ENCODE results near the gene AMN1. TPM values are rescaled to one million over a fixed set of nuclear protein-coding genes. Genes with fewer than 3 reads are reported as not detected.

AMN1 gene
- total RNA-seq, 1 experiment from 2014 or later: 9.6 TPM

GRCh38 chr12:31752450-31752849 is 23.6 kb upstream of the AMN1 start:
- Mint-ChIP-seq H3K9me3 (peaks cover 10 to 13% of the 10 kb centered on the region in 2 experiments; a peak in 4 of 5 replicates), H3K27ac (peak overlapping the region; percentile 12 to 90 (median 21); a peak in 5 of 7 replicates), H3K36me3 (ENCODE audit: insufficient read depth in 1 of 3, low read depth in 3 of 3) (peaks cover 0 to 7% (median 7%) of the 10 kb centered on the region in 3 experiments; a peak in 5 of 7 replicates), H3K4me3 (no peak overlapping the region; a peak in 1 of 5 replicates), H3K27me3 (ENCODE audit: low read depth) (no peaks in the 10 kb centered on the region), H3K4me1 (peaks cover 35 to 45% of the 10 kb centered on the region in 2 experiments)
- Histone ChIP-seq H3K18ac (ENCODE audit: insufficient read length, low read depth, low read length) (no peak overlapping the region), H3K23ac (ENCODE audit: insufficient read length, low read depth, low read length) (no peak overlapping the region), H3T11ph (ENCODE audit: low read length) (no peak overlapping the region), H4K20me1 (ENCODE audit: control insufficient read depth, insufficient read depth, insufficient read length) (no peaks in the 10 kb centered on the region), H2AK5ac (ENCODE audit: insufficient read length, low read length) (no peak overlapping the region), H3K27me3 (ENCODE audit: insufficient read depth, low read length) (no peaks in the 10 kb centered on the region), H2AFZ (ENCODE audit: low read length) (no peak overlapping the region), H4K8ac (replicated peaks; ENCODE audit: insufficient read length, low read depth, low read length) (no peak overlapping the region), H3K23me2 (ENCODE audit: insufficient read length, low read depth, low read length, poor library complexity, severe bottlenecking) (no peaks in the 10 kb centered on the region), H3K79me1 (ENCODE audit: insufficient read depth, low read depth, low read length, poor library complexity, severe bottlenecking) (no peaks in the 10 kb centered on the region), H2BK12ac (ENCODE audit: insufficient read length, low read depth, low read length) (no peak overlapping the region), H2BK120ac (ENCODE audit: low read depth, low read length, poor library complexity, severe bottlenecking) (no peak overlapping the region), H3K9me3 (ENCODE audit: control insufficient read depth, low read depth, low read length) (no peaks in the 10 kb centered on the region), H3K27ac (ENCODE audit: insufficient read length, low read depth, low read length) (no peak overlapping the region), H2BK15ac (ENCODE audit: low read depth, low read length) (no peak overlapping the region), H3K4ac (ENCODE audit: low read depth, low read length) (no peak overlapping the region), H3K14ac (ENCODE audit: insufficient read depth, low read length) (no peak overlapping the region), H3K56ac (ENCODE audit: insufficient read length, low read depth, low read length) (no peak overlapping the region), H3K4me1 (ENCODE audit: insufficient read depth, low read length) (peaks cover 8% of the 10 kb centered on the region; the same call in 1 of the 2 replicates), H2BK5ac (ENCODE audit: insufficient read length, low read length) (no peak overlapping the region), H4K91ac (ENCODE audit: insufficient read length, low read depth, low read length) (no peak overlapping the region), H2BK20ac (ENCODE audit: low read depth, low read length, poor library complexity, severe bottlenecking) (no peak overlapping the region), H3K79me2 (ENCODE audit: insufficient read depth, low read length) (no peaks in the 10 kb centered on the region), H3K9ac (ENCODE audit: extremely low read depth, insufficient read length, low read length) (no peak overlapping the region), H4K5ac (ENCODE audit: insufficient read length, low read depth, low read length) (no peak overlapping the region), H3K4me2 (ENCODE audit: insufficient read depth, insufficient read length, low read length) (no peak overlapping the region)
- DNase-seq: no peak
- WGBS (ENCODE audit: extremely low coverage, insufficient read length, low lambda C conversion rate): no CpG with 5 or more reads among the region's 4 CpGs
- TF ChIP-seq CTCF (conservative IDR thresholded peaks at IDR 0.05): no peak

Measured in H9 (cell line).